ENCODE measurements around the gene GLI3.

GLI3 gene

GRCh38 chr7:41965951-41966505 lies 271.0 kb downstream of the GLI3 start:
- no peak for DNase-seq (ENCODE audit: extremely low spot score)
- ChIA-PET CTCF (interaction anchor here (1.0 to 2.9 kb wide), 3 partner anchors 13 to 25 kb away, joined by 3 to 19 read pairs (median 4); no protein-coding TSS in a partner anchor), POLR2A (no interaction called here)
- no peak for TF ChIP-seq CTCF (IDR thresholded peaks at IDR 0.05; ENCODE audit: control extremely low read depth, extremely low read depth, low read depth, missing control alignments)

DNA sequence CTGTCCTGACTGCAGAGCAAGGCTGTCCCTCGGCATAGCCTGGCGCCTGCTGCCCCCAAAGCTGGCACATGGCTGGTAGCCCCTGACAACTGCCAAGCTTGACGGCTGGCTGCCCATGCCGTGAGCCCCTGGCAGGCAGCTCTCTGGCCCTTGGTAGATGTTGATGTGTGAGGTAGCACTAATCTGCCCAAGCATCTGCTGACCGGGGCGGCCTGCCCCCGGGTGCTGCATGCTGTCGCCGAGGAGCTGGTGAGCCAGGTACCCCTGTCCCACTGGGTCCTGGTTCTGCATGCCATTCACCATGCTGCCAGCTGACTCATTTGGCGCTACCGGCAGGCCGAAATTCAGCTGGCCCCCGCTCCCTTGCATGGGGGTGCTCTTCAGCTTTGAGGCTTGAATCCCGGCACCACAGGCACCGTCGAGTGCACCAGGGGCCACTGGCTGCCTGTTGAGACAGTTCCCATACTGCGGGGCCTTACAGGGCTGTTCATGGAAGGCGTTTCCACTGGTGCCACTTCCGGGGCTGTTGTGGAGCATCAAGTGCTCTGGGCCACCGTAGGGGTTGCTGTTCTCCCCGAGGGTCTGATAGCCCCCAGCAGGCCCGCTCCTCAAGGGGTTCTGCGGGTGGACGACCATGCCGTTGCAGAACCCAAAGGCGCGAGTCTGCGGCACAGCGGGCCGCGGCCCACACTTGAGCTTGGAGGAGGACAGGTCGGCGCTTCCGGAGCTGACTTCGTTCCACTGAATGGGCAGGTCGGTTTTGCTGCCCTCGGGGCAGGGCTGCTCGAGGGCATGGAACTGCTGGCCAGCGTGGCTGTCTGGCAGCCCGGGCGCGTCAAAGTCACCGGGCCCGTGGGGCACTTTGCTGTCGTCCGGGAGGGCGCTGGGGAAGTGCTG lies 271.9 kb downstream of the GLI3 start:
- TF ChIP-seq CTCF (IDR thresholded peaks at IDR 0.05; ENCODE audit: control extremely low read depth, extremely low read depth, low read depth, missing control alignments), result no peak
- ChIA-PET CTCF (interaction anchor here (1.0 to 2.5 kb wide), 5 partner anchors 10 to 24 kb away, joined by 3 to 11 read pairs (median 3); no protein-coding TSS in a partner anchor), POLR2A (no interaction called here)
- no peak for DNase-seq (ENCODE audit: extremely low spot score)

DNA sequence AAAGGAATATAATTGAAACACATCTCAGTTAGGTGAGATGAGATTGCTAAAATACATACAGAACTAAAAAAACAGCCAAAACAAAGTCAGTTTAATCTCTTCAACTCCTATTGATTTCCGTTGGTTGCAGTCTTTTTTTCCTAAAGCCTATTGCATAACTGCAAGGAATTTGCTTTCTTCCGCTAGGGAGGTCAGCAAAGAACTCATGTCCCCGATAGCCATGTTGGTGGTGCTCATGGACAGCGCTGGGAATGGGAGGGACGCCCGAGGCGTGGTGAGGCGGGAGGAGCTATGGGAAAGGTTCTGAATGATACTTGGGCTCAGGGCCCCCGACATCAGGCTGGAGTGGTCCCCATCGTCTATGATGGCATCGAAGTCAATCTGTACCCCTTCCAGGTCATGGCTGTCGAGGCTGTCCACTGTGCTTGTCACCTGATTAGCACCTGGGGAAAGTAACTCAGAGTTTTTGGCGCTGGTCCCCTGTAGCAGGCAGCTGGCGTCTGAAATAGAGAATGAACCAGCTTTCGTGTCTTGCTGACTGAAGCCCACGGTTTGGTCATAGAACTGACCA lies 272.7 kb downstream of the GLI3 start:
- no peak for TF ChIP-seq CTCF (IDR thresholded peaks at IDR 0.05; ENCODE audit: control extremely low read depth, extremely low read depth, low read depth, missing control alignments)
- DNase-seq (ENCODE audit: extremely low spot score), result no peak
- ChIA-PET CTCF (interaction anchor here (1.0 to 2.5 kb wide), 6 partner anchors 10 to 23 kb away, joined by 3 to 11 read pairs (median 4); no protein-coding TSS in a partner anchor), POLR2A (no interaction called here)

- CTCF ChIA-PET, result interaction anchor here (1.1 to 4.3 kb wide), 3 partner anchors 9 to 16 kb away, joined by 3 to 30 read pairs (median 10); no protein-coding TSS in a partner anchor
- no peak for DNase-seq (ENCODE audit: extremely low spot score)
- no peak for TF ChIP-seq CTCF (IDR thresholded peaks at IDR 0.05; ENCODE audit: control extremely low read depth, extremely low read depth, low read depth, missing control alignments)
- POLR2A ChIA-PET, result no interaction called here
Measured at GRCh38 chr7:41956705-41957104, 280.3 kb downstream of the GLI3 start.

DNA sequence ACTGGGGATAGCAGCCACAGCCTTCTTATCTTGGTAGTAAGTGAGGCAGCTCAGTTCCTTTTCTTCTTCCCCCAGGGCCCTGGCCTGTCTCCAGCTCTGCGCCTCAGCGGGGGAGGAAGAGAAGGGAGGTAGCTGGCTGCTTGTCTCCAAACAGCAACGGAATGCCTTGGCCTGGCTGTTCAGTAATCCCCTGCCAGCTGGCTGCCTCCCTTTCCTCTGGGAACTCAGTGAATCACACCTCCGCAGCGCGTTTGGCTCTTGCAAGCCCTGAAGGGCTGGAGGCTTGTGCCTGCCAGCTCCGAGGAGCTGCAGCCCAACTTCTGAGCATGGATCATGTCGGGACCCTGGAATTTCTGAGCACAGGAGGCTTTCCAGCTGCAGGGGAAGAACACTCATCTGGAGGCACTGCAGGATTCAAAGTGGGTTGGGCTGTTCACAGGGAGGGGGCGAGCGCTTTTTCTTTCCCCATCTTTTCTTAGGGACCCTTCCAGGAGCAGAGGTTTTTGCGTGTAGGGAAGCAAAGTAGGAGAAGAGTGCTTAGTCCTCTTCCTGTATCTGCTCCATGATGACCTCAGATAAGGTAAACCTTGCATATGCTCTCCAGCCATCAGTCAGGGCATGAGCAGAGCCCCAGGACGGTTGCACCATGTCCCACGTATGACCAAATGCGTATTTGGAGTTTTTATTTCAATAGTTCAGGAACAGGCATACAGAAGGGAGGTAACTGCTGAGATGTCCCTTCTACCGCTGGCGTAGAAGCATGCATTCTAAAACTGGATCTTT lies 280.9 kb downstream of the GLI3 start:
- no peak for DNase-seq (ENCODE audit: extremely low spot score)
- no peak for TF ChIP-seq CTCF (IDR thresholded peaks at IDR 0.05; ENCODE audit: control extremely low read depth, extremely low read depth, low read depth, missing control alignments)
- CTCF ChIA-PET, result interaction anchor here (1.1 to 4.3 kb wide), 3 partner anchors 8 to 15 kb away, joined by 3 to 30 read pairs (median 10); no protein-coding TSS in a partner anchor
- POLR2A ChIA-PET, result no interaction called here

GRCh38 chr7:41955451-41955850 lies 281.6 kb downstream of the GLI3 start:
- TF ChIP-seq CTCF (IDR thresholded peaks at IDR 0.05; ENCODE audit: control extremely low read depth, extremely low read depth, low read depth, missing control alignments), result no peak
- CTCF ChIA-PET, result interaction anchor here (1.1 to 4.3 kb wide), 3 partner anchors 8 to 15 kb away, joined by 3 to 30 read pairs (median 10); no protein-coding TSS in a partner anchor
- DNase-seq (ENCODE audit: extremely low spot score), result no peak
- POLR2A ChIA-PET, result no interaction called here

Measured in GM10248 (cell line).